ACC112 (cell line): Measurements from ENCODE around the gene MLLT10.
A peak's percentile ranks its signal among the peaks of the same experiment; 100 is the strongest.
"Not testable (repeated sequence)": the region's sequence is repeated elsewhere in the genome, so short reads cannot be mapped to it uniquely, and the experiment has no call there.

Source experiments
- H2AFZ ChIP-seq: fragments of 200-600 bp; sonication (generic); one replicate; pipeline ENCODE4 v1.6.0; 2017; ENCODE audit warnings: antibody characterized with exemption, low read length; ENCODE audit not compliant: unreplicated experiment
- H3K27ac ChIP-seq: fragments of 200-600 bp; sonication (generic); 2 replicates; pipeline ENCODE4 v1.5.1; 2014; ENCODE audit warnings: low read depth, mild to moderate bottlenecking, antibody characterized with exemption, low read length, moderate library complexity
- H3K27me3 ChIP-seq: fragments of 200-600 bp; sonication (generic); 2 replicates; pipeline ENCODE4 v1.6.1; 2014; ENCODE audit warnings: mild to moderate bottlenecking, antibody characterized with exemption, low read length, moderate library complexity, mixed read lengths; ENCODE audit not compliant: insufficient read depth
- H3K36me3 ChIP-seq: fragments of 200-600 bp; sonication (generic); 2 replicates; pipeline ENCODE4 v1.6.1; 2016; ENCODE audit warnings: mild to moderate bottlenecking, antibody characterized with exemption, low read length, moderate library complexity, mixed read lengths; ENCODE audit not compliant: insufficient read depth
- H3K4me1 ChIP-seq: fragments of 200-600 bp; sonication (generic); one replicate; pipeline ENCODE4 v1.6.1; 2016; ENCODE audit warnings: low read length, mixed read lengths; ENCODE audit not compliant: insufficient read depth, unreplicated experiment, control insufficient read depth
- H3K4me3 ChIP-seq: fragments of 200-600 bp; sonication (generic); 2 replicates; pipeline ENCODE4 v1.5.1; 2014; ENCODE audit warnings: mild to moderate bottlenecking, low read depth, low read length
- H3K79me2 ChIP-seq: fragments of 200-600 bp; sonication (generic); one replicate; pipeline ENCODE4 v1.6.0; 2016; ENCODE audit warnings: low read length; ENCODE audit not compliant: control insufficient read depth, unreplicated experiment, insufficient read depth

Gene MLLT10

GRCh38 chr10:21530641-21531040 is 3.4 kb upstream of the MLLT10 start:
- Histone ChIP-seq H3K27ac (no peak overlapping the region), H3K4me3 (no peak overlapping the region), H3K27me3 (no peaks in the 10 kb centered on the region), H3K79me2 (peaks cover 12% of the 10 kb centered on the region), H2AFZ (peak overlapping the region; percentile 32), H3K36me3 (no peaks in the 10 kb centered on the region), H3K4me1 (peaks cover 34% of the 10 kb centered on the region)

GRCh38 chr10:21531164-21531563 is 2.9 kb upstream of the MLLT10 start:
- Histone ChIP-seq H3K4me3 (no peak overlapping the region), H3K36me3 (no peaks in the 10 kb centered on the region), H3K27ac (no peak overlapping the region), H3K27me3 (no peaks in the 10 kb centered on the region), H3K4me1 (peaks cover 34% of the 10 kb centered on the region), H3K79me2 (peaks cover 17% of the 10 kb centered on the region), H2AFZ (no peak overlapping the region)

- Histone ChIP-seq H3K27ac (peak overlapping the region; percentile 68), H2AFZ (peak overlapping the region; percentile 65), H3K79me2 (peaks cover 27% of the 10 kb centered on the region), H3K27me3 (no peaks in the 10 kb centered on the region), H3K4me3 (peak overlapping the region; percentile 73), H3K36me3 (no peaks in the 10 kb centered on the region), H3K4me1 (peaks cover 34% of the 10 kb centered on the region)
Measured at GRCh38 chr10:21532694-21533466, 1.2 kb upstream of the MLLT10 start.

- peak overlapping the region; percentile 68 for H3K27ac ChIP-seq
- H3K27me3 ChIP-seq: no peaks in the 10 kb centered on the region
- no peak overlapping the region for H2AFZ ChIP-seq
- H3K36me3 ChIP-seq: peaks cover 9% of the 10 kb centered on the region; the same call in 1 of the 2 replicates
- H3K4me1 ChIP-seq: peaks cover 25% of the 10 kb centered on the region
- peaks cover 33% of the 10 kb centered on the region for H3K79me2 ChIP-seq
- H3K4me3 ChIP-seq: peak overlapping the region; percentile 73
Measured at GRCh38 chr10:21534280-21534586, 201 bp downstream of the MLLT10 start.

GRCh38 chr10:21534604-21535493 is 817 bp downstream of the MLLT10 start:
- Histone ChIP-seq H3K27ac (peak overlapping the region; percentile 68), H2AFZ (no peak overlapping the region)

GRCh38 chr10:21535494-21535965 is 1.5 kb downstream of the MLLT10 start:
- no peak overlapping the region for H2AFZ ChIP-seq
- no peaks in the 10 kb centered on the region for H3K27me3 ChIP-seq
- H3K4me3 ChIP-seq: peak overlapping the region; percentile 73
- H3K27ac ChIP-seq: peak overlapping the region; percentile 26; the same call in 1 of the 2 replicates
- H3K4me1 ChIP-seq: peaks cover 20% of the 10 kb centered on the region
- H3K36me3 ChIP-seq: peaks cover 10% of the 10 kb centered on the region; the same call in 1 of the 2 replicates
- H3K79me2 ChIP-seq: peaks cover 37% of the 10 kb centered on the region

More at GRCh38 chr10:21534604-21535493, 817 bp downstream of the MLLT10 start:
- peaks cover 10% of the 10 kb centered on the region; the same call in 1 of the 2 replicates for H3K36me3 ChIP-seq
- H3K4me3 ChIP-seq: peak overlapping the region; percentile 73
- peaks cover 33% of the 10 kb centered on the region for H3K79me2 ChIP-seq
- H3K4me1 ChIP-seq: peaks cover 22% of the 10 kb centered on the region
- no peaks in the 10 kb centered on the region for H3K27me3 ChIP-seq

- Histone ChIP-seq H3K79me2 (peaks cover 37% of the 10 kb centered on the region), H3K4me1 (peaks cover 16% of the 10 kb centered on the region), H3K4me3 (peak overlapping the region; percentile 73; the same call in 1 of the 2 replicates)
- not testable (repeated sequence) for H3K27ac ChIP-seq, H3K27me3 ChIP-seq, H2AFZ ChIP-seq, H3K36me3 ChIP-seq
Measured at GRCh38 chr10:21535976-21536375, 1.9 kb downstream of the MLLT10 start.

GRCh38 chr10:21536874-21537273 is 2.8 kb downstream of the MLLT10 start:
- no peak overlapping the region for H2AFZ ChIP-seq
- no peaks in the 10 kb centered on the region for H3K27me3 ChIP-seq
- peaks cover 16% of the 10 kb centered on the region for H3K4me1 ChIP-seq
- H3K4me3 ChIP-seq: no peak overlapping the region
- peaks cover 10% of the 10 kb centered on the region; the same call in 1 of the 2 replicates for H3K36me3 ChIP-seq
- H3K79me2 ChIP-seq: peaks cover 37% of the 10 kb centered on the region
- H3K27ac ChIP-seq: no peak overlapping the region

- not testable (repeated sequence) for H3K4me3 ChIP-seq, H3K4me1 ChIP-seq, H2AFZ ChIP-seq, H3K27me3 ChIP-seq, H3K27ac ChIP-seq
- Histone ChIP-seq H3K36me3 (peaks cover 26% of the 10 kb centered on the region; the same call in 1 of the 2 replicates), H3K79me2 (peaks cover 39% of the 10 kb centered on the region)
Measured at GRCh38 chr10:21540701-21541100, 6.7 kb downstream of the MLLT10 start.

GRCh38 chr10:21547246-21547645 is 13.2 kb downstream of the MLLT10 start:
- Histone ChIP-seq H3K4me1 (peaks cover 5% of the 10 kb centered on the region), H3K79me2 (peaks cover 28% of the 10 kb centered on the region), H3K36me3 (peaks cover 16% of the 10 kb centered on the region; the same call in 1 of the 2 replicates), H3K27me3 (no peaks in the 10 kb centered on the region), H3K27ac (no peak overlapping the region), H3K4me3 (no peak overlapping the region), H2AFZ (no peak overlapping the region)
